H9 (cell line): ENCODE data around the gene PSMB5. TPM values are rescaled to one million over a fixed set of nuclear protein-coding genes. Genes with fewer than 3 reads are reported as not detected.

ENCODE experiments used
- DNase-seq: peaks from one replicate; pipeline ENCODE4 v3.0.0-alpha.2; 2017
- H2AFZ ChIP-seq: one replicate; pipeline ENCODE4 v1.6.1; 2013; ENCODE audit warnings: mild to moderate bottlenecking, low read length, control low read depth, moderate library complexity
- H2AK5ac ChIP-seq: 2 replicates; pipeline ENCODE4 v1.6.1; 2013; ENCODE audit warnings: low read length, control low read depth, mixed read lengths; ENCODE audit not compliant: insufficient read length
- H2BK120ac ChIP-seq: one replicate; pipeline ENCODE4 v1.6.1; 2013; ENCODE audit warnings: low read depth, mild to moderate bottlenecking, low read length, control low read depth, inconsistent platforms; ENCODE audit not compliant: poor library complexity, severe bottlenecking
- H2BK12ac ChIP-seq: 2 replicates; pipeline ENCODE4 v1.6.1; 2013; ENCODE audit warnings: low read length, control low read depth, mixed read lengths, low read depth; ENCODE audit not compliant: insufficient read length
- H2BK15ac ChIP-seq: 2 replicates; pipeline ENCODE4 v1.6.1; 2013; ENCODE audit warnings: low read depth, low read length, control low read depth
- H2BK20ac ChIP-seq: one replicate; pipeline ENCODE4 v1.6.1; 2013; ENCODE audit warnings: low read depth, mild to moderate bottlenecking, low read length, control low read depth, inconsistent platforms; ENCODE audit not compliant: poor library complexity, severe bottlenecking
- H2BK5ac ChIP-seq: 2 replicates; pipeline ENCODE4 v1.6.1; 2013; ENCODE audit warnings: low read length, control low read depth, mixed read lengths; ENCODE audit not compliant: insufficient read length
- H3K14ac ChIP-seq: 2 replicates; pipeline ENCODE4 v1.6.1; 2013; ENCODE audit warnings: low read length, control low read depth; ENCODE audit not compliant: insufficient read depth
- H3K18ac ChIP-seq: 2 replicates; pipeline ENCODE4 v1.6.1; 2013; ENCODE audit warnings: low read depth, mild to moderate bottlenecking, mixed read lengths, low read length, control low read depth; ENCODE audit not compliant: insufficient read length
- H3K23ac ChIP-seq: 2 replicates; pipeline ENCODE4 v1.6.1; 2013; ENCODE audit warnings: low read length, control low read depth, mixed read lengths, low read depth; ENCODE audit not compliant: insufficient read length
- H3K23me2 ChIP-seq: 2 replicates; pipeline ENCODE4 v1.6.1; 2013; ENCODE audit warnings: low read depth, mild to moderate bottlenecking, mixed read lengths, low read length, control low read depth; ENCODE audit not compliant: insufficient read length, poor library complexity, severe bottlenecking
- H3K27ac ChIP-seq: 2 replicates; pipeline ENCODE4 v1.5.1; 2013; ENCODE audit warnings: low read length, control low read depth, mixed read lengths, low read depth; ENCODE audit not compliant: insufficient read length
- H3K27me3 ChIP-seq: 2 replicates; pipeline ENCODE4 v1.6.1; 2013; ENCODE audit warnings: low read length, control low read depth, inconsistent platforms; ENCODE audit not compliant: insufficient read depth
- H3K4ac ChIP-seq: 2 replicates; pipeline ENCODE4 v1.6.1; 2013; ENCODE audit warnings: low read depth, mild to moderate bottlenecking, control low read depth, inconsistent platforms, low read length, moderate library complexity
- H3K4me1 ChIP-seq: 2 replicates; pipeline ENCODE4 v1.6.1; 2013; ENCODE audit warnings: low read length, control low read depth, inconsistent platforms; ENCODE audit not compliant: insufficient read depth
- H3K4me2 ChIP-seq: 2 replicates; pipeline ENCODE4 v1.6.1; 2013; ENCODE audit warnings: low read length, control low read depth, mixed read lengths; ENCODE audit not compliant: insufficient read length, insufficient read depth
- H3K56ac ChIP-seq: 2 replicates; pipeline ENCODE4 v1.6.1; 2013; ENCODE audit warnings: low read depth, mild to moderate bottlenecking, mixed read lengths, low read length, control low read depth; ENCODE audit not compliant: insufficient read length
- H3K79me1 ChIP-seq: 2 replicates; pipeline ENCODE4 v1.6.1; 2013; ENCODE audit warnings: low read depth, mild to moderate bottlenecking, moderate library complexity, low read length, control low read depth, inconsistent platforms; ENCODE audit not compliant: insufficient read depth, poor library complexity, severe bottlenecking
- H3K79me2 ChIP-seq: 2 replicates; pipeline ENCODE4 v1.6.1; 2013; ENCODE audit warnings: low read length, control low read depth, inconsistent platforms; ENCODE audit not compliant: insufficient read depth
- H3K9ac ChIP-seq: 2 replicates; pipeline ENCODE4 v1.6.1; 2013; ENCODE audit warnings: low read length, control low read depth, mixed read lengths; ENCODE audit not compliant: insufficient read length; ENCODE audit errors: extremely low read depth
- H3K9me3 ChIP-seq: one replicate; pipeline ENCODE4 v1.6.1; 2013; ENCODE audit warnings: low read depth, low read length, inconsistent platforms; ENCODE audit not compliant: control insufficient read depth
- H3T11ph ChIP-seq: one replicate; pipeline ENCODE4 v1.6.1; 2013; ENCODE audit warnings: mild to moderate bottlenecking, low read length, control low read depth, inconsistent platforms
- H4K20me1 ChIP-seq: one replicate; pipeline ENCODE4 v1.6.1; 2013; ENCODE audit not compliant: control insufficient read depth, insufficient read length, insufficient read depth
- H4K5ac ChIP-seq: 2 replicates; pipeline ENCODE4 v1.6.1; 2013; ENCODE audit warnings: low read depth, mild to moderate bottlenecking, mixed read lengths, low read length, control low read depth; ENCODE audit not compliant: insufficient read length
- H4K8ac ChIP-seq: replicated peaks from 2 replicates; pipeline ENCODE4 v1.6.1; 2013; ENCODE audit warnings: low read length, control low read depth, mixed read lengths, low read depth; ENCODE audit not compliant: insufficient read length
- H4K91ac ChIP-seq: 2 replicates; pipeline ENCODE4 v1.6.1; 2013; ENCODE audit warnings: low read depth, mild to moderate bottlenecking, moderate library complexity, mixed read lengths, low read length, control low read depth; ENCODE audit not compliant: insufficient read length
- H3K27ac Mint-ChIP-seq, 3 experiments: 2 replicates in 2 of 3; 3 replicates in 1 of 3; pipeline ENCODE4 v1.8.0; 2020 to 2021; ENCODE audit warnings: mixed read lengths in 3 of 3, mild to moderate bottlenecking in 1 of 3, moderate library complexity in 1 of 3
- H3K27me3 Mint-ChIP-seq: 2 replicates; pipeline ENCODE4 v1.8.0; 2021; ENCODE audit warnings: low read depth, mild to moderate bottlenecking, moderate library complexity, mixed read lengths
- H3K36me3 Mint-ChIP-seq, 3 experiments: 2 replicates in 2 of 3; 3 replicates in 1 of 3; pipeline ENCODE4 v1.8.0; 2020 to 2021; ENCODE audit warnings: low read depth in 3 of 3, mixed read lengths in 3 of 3; ENCODE audit not compliant: insufficient read depth in 1 of 3
- H3K4me1 Mint-ChIP-seq, 2 experiments: 2 replicates each; pipeline ENCODE4 v1.8.0; 2020; ENCODE audit warnings: mixed read lengths in 2 of 2
- H3K4me3 Mint-ChIP-seq, 2 experiments: 2 replicates in 1 of 2; 3 replicates in 1 of 2; pipeline ENCODE4 v1.8.0; 2020 to 2021; ENCODE audit warnings: mild to moderate bottlenecking in 2 of 2, mixed read lengths in 2 of 2, moderate library complexity in 1 of 2
- H3K9me3 Mint-ChIP-seq, 2 experiments: 2 replicates in 1 of 2; 3 replicates in 1 of 2; pipeline ENCODE4 v1.8.0; 2020; ENCODE audit warnings: mild to moderate bottlenecking in 2 of 2, mixed read lengths in 2 of 2, moderate library complexity in 1 of 2
- WGBS: extraction: QIAGEN DNeasy Blood & Tissue Kit; methylation state at CpG from one replicate; pipeline ENCODE4 v1.1.7; 2013; ENCODE audit warnings: missing lambda C conversion rate, low lambda C conversion rate, mixed read lengths; ENCODE audit not compliant: insufficient read length; ENCODE audit errors: extremely low coverage; 5-methylcytosine and 5-hydroxymethylcytosine counted together
- total RNA-seq: library from RNA; stranded (reverse); gene quantifications from 2 replicates; pipeline ENCODE4 v1.2.1, GENCODE V29; 2021
- TF ChIP-seq, protein P1 (sequence below): fragments of 200-600 bp; sonication (generic); conservative IDR thresholded peaks from 3 replicates; pipeline ENCODE4 v1.8.0; 2021; ENCODE audit warnings: antibody characterized with exemption, mild to moderate bottlenecking

PSMB5 gene
- total RNA-seq, 1 experiment from 2014 or later: 252 TPM

- WGBS: no CpG with 5 or more reads among the region's 36 CpGs
- no peak within 1 kb of the TSS for H2BK120ac ChIP-seq
- H3K4me2 ChIP-seq: no peak within 1 kb of the TSS
- H3K4me1 ChIP-seq: no peaks in the 10 kb centered on the region
- no peaks in the 10 kb centered on the region for H4K20me1 ChIP-seq
- H3K9me3 ChIP-seq: no peaks in the 10 kb centered on the region
- H3K4ac ChIP-seq: no peak within 1 kb of the TSS
- no peak within 1 kb of the TSS for H3K14ac ChIP-seq
- Mint-ChIP-seq H3K36me3 (peaks cover 1 to 2% (median 2%) of the 10 kb centered on the region in 3 experiments; a peak in 6 of 7 replicates), H3K4me3 (no peak within 1 kb of the TSS), H3K9me3 (no peaks in the 10 kb centered on the region), H3K27me3 (peaks cover 1% of the 10 kb centered on the region; the same call in 1 of the 2 replicates), H3K4me1 (peaks cover 6 to 15% of the 10 kb centered on the region in 2 experiments), H3K27ac (no peak within 1 kb of the TSS; a peak in 1 of 7 replicates)
- no peak within 1 kb of the TSS for H4K91ac ChIP-seq
- no peak within 1 kb of the TSS for H2BK20ac ChIP-seq
- H3K23ac ChIP-seq: no peak within 1 kb of the TSS
- TF ChIP-seq, protein P1, sequence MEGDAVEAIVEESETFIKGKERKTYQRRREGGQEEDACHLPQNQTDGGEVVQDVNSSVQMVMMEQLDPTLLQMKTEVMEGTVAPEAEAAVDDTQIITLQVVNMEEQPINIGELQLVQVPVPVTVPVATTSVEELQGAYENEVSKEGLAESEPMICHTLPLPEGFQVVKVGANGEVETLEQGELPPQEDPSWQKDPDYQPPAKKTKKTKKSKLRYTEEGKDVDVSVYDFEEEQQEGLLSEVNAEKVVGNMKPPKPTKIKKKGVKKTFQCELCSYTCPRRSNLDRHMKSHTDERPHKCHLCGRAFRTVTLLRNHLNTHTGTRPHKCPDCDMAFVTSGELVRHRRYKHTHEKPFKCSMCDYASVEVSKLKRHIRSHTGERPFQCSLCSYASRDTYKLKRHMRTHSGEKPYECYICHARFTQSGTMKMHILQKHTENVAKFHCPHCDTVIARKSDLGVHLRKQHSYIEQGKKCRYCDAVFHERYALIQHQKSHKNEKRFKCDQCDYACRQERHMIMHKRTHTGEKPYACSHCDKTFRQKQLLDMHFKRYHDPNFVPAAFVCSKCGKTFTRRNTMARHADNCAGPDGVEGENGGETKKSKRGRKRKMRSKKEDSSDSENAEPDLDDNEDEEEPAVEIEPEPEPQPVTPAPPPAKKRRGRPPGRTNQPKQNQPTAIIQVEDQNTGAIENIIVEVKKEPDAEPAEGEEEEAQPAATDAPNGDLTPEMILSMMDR: 0 out of 3 replicates have a peak, but pooled peaks have one; percentile 20
- no peaks in the 10 kb centered on the region for H3K79me2 ChIP-seq
- H2BK15ac ChIP-seq: no peak within 1 kb of the TSS
- H3K9ac ChIP-seq: no peak within 1 kb of the TSS
- no peaks in the 10 kb centered on the region for H3K23me2 ChIP-seq
- no peak within 1 kb of the TSS for H3K18ac ChIP-seq
- no peak within 1 kb of the TSS for H4K8ac ChIP-seq
- H3K56ac ChIP-seq: no peak within 1 kb of the TSS
- H4K5ac ChIP-seq: no peak within 1 kb of the TSS
- H2BK12ac ChIP-seq: no peak within 1 kb of the TSS
- no peak within 1 kb of the TSS for H2AFZ ChIP-seq
- H2BK5ac ChIP-seq: no peak within 1 kb of the TSS
- H3K79me1 ChIP-seq: no peaks in the 10 kb centered on the region
- H2AK5ac ChIP-seq: no peak within 1 kb of the TSS
- H3K27ac ChIP-seq: no peak within 1 kb of the TSS
- H3K27me3 ChIP-seq: no peaks in the 10 kb centered on the region
- no peak within 1 kb of the TSS for H3T11ph ChIP-seq
- no peak for DNase-seq
These were observed 7.7 kb upstream of the PSMB5 start, which contains the start of gene PSMB11 for GRCh38 chr14:23042162-23042965. TSS of gene PSMB11 (plus strand) at chr14:23042212. CDS start at chr14:23042226, 14 bp downstream.
